Suprapubic skin (tissue), 4 donors: ENCODE measurements around the gene APEH. TPM values are rescaled to one million over a fixed set of nuclear protein-coding genes. Genes with fewer than 3 reads are reported as not detected.

Source experiments
- DNase-seq, 2 donors: peaks; one replicate each; pipeline ENCODE4 v3.0.0-alpha.2; 2019; ENCODE audit warnings: low spot score in 2 of 2
- H3K27ac ChIP-seq: fragments of 200-600 bp; sonication (generic); one replicate; pipeline ENCODE4 v1.5.1; 2019
- H3K27me3 ChIP-seq: fragments of 200-600 bp; sonication (generic); one replicate; pipeline ENCODE4 v1.5.1; 2019
- H3K36me3 ChIP-seq: fragments of 200-600 bp; sonication (generic); one replicate; pipeline ENCODE4 v1.5.1; 2019
- H3K4me1 ChIP-seq: fragments of 200-600 bp; sonication (generic); one replicate; pipeline ENCODE4 v1.5.1; 2019
- H3K4me3 ChIP-seq: fragments of 200-600 bp; sonication (generic); one replicate; pipeline ENCODE4 v1.5.1; 2019; ENCODE audit warnings: mild to moderate bottlenecking
- H3K9me3 ChIP-seq: fragments of 200-600 bp; sonication (generic); one replicate; pipeline ENCODE4 v1.5.1; 2019
- EP300 ChIP-seq: sonication (generic); formaldehyde crosslinking; IDR thresholded peaks from one replicate; pipeline ENCODE4 v1.6.1; 2017; ENCODE audit warnings: antibody characterized with exemption
- POLR2A ChIP-seq, 2 donors: fragments of 450-650 bp; IDR thresholded peaks; one replicate each; pipeline ENCODE4 v1.6.1; 2017; ENCODE audit warnings: antibody characterized with exemption in 2 of 2, mild to moderate bottlenecking in 2 of 2, moderate library complexity in 2 of 2
- POLR2AphosphoS5 ChIP-seq, 3 donors: sonication (generic); formaldehyde crosslinking; IDR thresholded peaks; one replicate each; pipeline ENCODE4 v1.6.1; 2017; ENCODE audit warnings: antibody characterized with exemption in 3 of 3
- WGBS: methylation state at CpG from one replicate; pipeline ENCODE4 v1.1.5; 2018; 5-methylcytosine and 5-hydroxymethylcytosine counted together
- total RNA-seq, 4 donors: library from RNA; depleted of rRNA; stranded (reverse); fragments of >200 nt; gene quantifications; one replicate each; pipeline ENCODE4 v1.1.0, GENCODE V29; 2016
- TF ChIP-seq, protein P1 (sequence below), 2 donors: fragments of 200-600 bp in 1 of 2; fragments of 450-650 bp in 1 of 2; sonication (generic) in 1 of 2; IDR thresholded peaks; one replicate each; pipeline ENCODE4 v1.5.1; 2016 to 2019; ENCODE audit warnings: antibody characterized with exemption in 2 of 2, mild to moderate bottlenecking in 1 of 2, moderate library complexity in 1 of 2

The APEH gene
- total RNA-seq, 4 donors from 2014 or later: 81.8 to 103 (median 91.2) TPM

DNA sequence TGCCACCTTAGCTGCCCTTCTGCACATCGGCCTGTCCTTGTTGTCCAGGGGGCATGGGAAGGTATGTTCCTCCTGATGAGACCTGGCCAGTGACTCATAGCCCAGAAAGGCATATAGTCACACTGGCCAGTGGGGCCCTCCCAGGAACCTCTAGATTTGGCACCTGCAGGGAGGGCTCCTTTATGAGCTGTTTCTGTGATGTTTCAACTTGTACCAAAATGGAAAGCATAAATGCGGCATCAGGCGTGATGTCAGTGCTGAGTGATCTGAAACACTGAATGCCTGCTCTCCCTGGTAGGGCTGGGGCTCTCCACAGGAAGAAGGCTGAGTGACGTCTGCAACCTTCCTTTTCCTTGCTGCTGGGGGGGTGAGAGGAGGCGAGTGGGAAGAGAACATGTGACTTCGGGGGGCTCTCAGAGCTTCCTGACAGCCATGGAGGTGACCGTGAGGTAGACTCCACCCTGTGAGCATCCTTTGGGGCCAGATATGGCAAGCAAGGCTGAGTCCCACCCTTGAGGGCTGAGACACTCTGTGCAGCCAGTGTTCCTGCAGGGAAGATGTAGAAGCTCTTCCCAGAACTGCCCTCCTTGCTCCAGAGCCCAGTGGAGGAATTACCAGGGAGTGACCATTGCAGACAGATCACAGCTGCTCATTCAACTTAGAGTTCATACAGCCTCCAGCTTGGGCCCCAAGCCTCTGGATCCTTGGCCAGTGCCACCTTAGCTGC lies 37.1 kb upstream of the APEH start:
- no peak overlapping the region for H3K27ac ChIP-seq
- TF ChIP-seq, protein P1, sequence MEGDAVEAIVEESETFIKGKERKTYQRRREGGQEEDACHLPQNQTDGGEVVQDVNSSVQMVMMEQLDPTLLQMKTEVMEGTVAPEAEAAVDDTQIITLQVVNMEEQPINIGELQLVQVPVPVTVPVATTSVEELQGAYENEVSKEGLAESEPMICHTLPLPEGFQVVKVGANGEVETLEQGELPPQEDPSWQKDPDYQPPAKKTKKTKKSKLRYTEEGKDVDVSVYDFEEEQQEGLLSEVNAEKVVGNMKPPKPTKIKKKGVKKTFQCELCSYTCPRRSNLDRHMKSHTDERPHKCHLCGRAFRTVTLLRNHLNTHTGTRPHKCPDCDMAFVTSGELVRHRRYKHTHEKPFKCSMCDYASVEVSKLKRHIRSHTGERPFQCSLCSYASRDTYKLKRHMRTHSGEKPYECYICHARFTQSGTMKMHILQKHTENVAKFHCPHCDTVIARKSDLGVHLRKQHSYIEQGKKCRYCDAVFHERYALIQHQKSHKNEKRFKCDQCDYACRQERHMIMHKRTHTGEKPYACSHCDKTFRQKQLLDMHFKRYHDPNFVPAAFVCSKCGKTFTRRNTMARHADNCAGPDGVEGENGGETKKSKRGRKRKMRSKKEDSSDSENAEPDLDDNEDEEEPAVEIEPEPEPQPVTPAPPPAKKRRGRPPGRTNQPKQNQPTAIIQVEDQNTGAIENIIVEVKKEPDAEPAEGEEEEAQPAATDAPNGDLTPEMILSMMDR (IDR thresholded peaks at IDR 0.05): no peak
- TF ChIP-seq POLR2AphosphoS5 (IDR thresholded peaks at IDR 0.05) (no peak), EP300 (no peak), POLR2A (IDR thresholded peaks at IDR 0.05) (no peak)

DNA sequence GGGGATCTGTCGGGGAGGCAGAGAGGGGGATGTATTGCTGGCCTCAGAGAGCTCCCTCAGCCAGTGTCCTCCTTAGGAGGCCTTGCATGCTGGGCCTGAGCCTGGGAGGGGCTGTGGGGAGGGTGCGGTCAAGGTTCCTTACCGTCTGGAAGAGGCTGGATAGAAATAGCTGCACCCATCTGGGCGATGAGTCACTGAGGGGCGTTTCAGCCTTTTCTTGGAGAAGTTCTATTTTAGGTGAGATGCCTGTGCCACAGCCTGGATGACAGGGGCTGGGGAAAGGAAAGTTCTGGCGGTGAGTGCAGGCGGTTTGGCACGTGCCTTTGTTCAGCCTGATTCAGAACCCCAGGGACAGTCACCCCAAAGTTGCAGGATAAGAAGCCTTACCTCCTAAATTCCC lies 35.7 kb upstream of the APEH start:
- Histone ChIP-seq H3K9me3 (no peaks in the 10 kb centered on the region), H3K4me1 (peaks cover 6% of the 10 kb centered on the region), H3K4me3 (no peak overlapping the region), H3K36me3 (no peaks in the 10 kb centered on the region), H3K27me3 (no peaks in the 10 kb centered on the region), H3K27ac (no peak overlapping the region)
- TF ChIP-seq POLR2AphosphoS5 (IDR thresholded peaks at IDR 0.05) (no peak), EP300 (no peak), POLR2A (IDR thresholded peaks at IDR 0.05) (no peak)
- TF ChIP-seq, protein P1 (IDR thresholded peaks at IDR 0.05): no peak
- 38% methylated on average over 8 of the region's 8 CpGs for WGBS
- no peak for DNase-seq

More for the DNA sequence above, 37.1 kb upstream of the APEH start:
- no peak for DNase-seq
- Histone ChIP-seq H3K9me3 (no peaks in the 10 kb centered on the region), H3K4me1 (peaks cover 6% of the 10 kb centered on the region), H3K36me3 (no peaks in the 10 kb centered on the region), H3K4me3 (no peak overlapping the region), H3K27me3 (no peaks in the 10 kb centered on the region)
- WGBS: 66% methylated on average over 6 of the region's 7 CpGs

GRCh38 chr3:49639551-49639950 lies 34.6 kb upstream of the APEH start:
- Histone ChIP-seq H3K4me3 (no peak overlapping the region), H3K4me1 (peaks cover 6% of the 10 kb centered on the region), H3K9me3 (no peaks in the 10 kb centered on the region), H3K27ac (no peak overlapping the region), H3K27me3 (no peaks in the 10 kb centered on the region), H3K36me3 (no peaks in the 10 kb centered on the region)
- WGBS: 60% methylated on average over 1 of the region's 2 CpGs
- no peak for DNase-seq
- TF ChIP-seq EP300 (no peak), POLR2AphosphoS5 (IDR thresholded peaks at IDR 0.05) (no peak), POLR2A (IDR thresholded peaks at IDR 0.05) (no peak)
- TF ChIP-seq, protein P1 (IDR thresholded peaks at IDR 0.05): no peak

DNA sequence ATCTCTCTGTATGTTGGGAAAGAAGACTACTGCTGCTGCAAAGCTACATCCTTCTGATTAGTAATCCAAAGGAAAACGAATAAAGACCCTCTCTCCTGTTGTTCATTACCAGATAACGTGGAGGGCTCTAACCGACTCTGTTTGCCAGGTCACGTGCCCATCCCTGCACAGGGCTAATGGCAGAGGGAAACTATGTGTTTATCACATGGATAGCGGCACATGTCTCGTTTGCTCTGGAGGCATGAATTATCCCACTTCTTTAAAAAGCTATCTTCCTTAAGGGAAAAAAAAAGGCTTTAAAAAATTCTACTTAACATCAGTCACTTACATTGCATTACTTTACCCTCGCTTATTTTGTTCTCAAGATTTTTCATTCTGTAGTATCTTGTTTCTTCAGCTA lies 32.9 kb upstream of the APEH start:
- H3K4me1 ChIP-seq: peaks cover 6% of the 10 kb centered on the region
- DNase-seq: no peak
- H3K27me3 ChIP-seq: no peaks in the 10 kb centered on the region
- 72% methylated on average over 7 of the region's 7 CpGs for WGBS
- H3K9me3 ChIP-seq: no peaks in the 10 kb centered on the region
- H3K4me3 ChIP-seq: no peak overlapping the region
- no peaks in the 10 kb centered on the region for H3K36me3 ChIP-seq
- H3K27ac ChIP-seq: no peak overlapping the region
- no peak for TF ChIP-seq POLR2A (IDR thresholded peaks at IDR 0.05)
- TF ChIP-seq EP300: no peak
- TF ChIP-seq, protein P1 (IDR thresholded peaks at IDR 0.05): no peak
- TF ChIP-seq POLR2AphosphoS5 (IDR thresholded peaks at IDR 0.05): no peak

- no peak overlapping the region for H3K27ac ChIP-seq
- H3K9me3 ChIP-seq: no peaks in the 10 kb centered on the region
- H3K4me1 ChIP-seq: peaks cover 6% of the 10 kb centered on the region
- no peaks in the 10 kb centered on the region for H3K27me3 ChIP-seq
- 97% methylated on average over 7 of the region's 14 CpGs for WGBS
- H3K36me3 ChIP-seq: no peaks in the 10 kb centered on the region
- no peak for TF ChIP-seq EP300
- no peak for TF ChIP-seq POLR2A (IDR thresholded peaks at IDR 0.05)
- TF ChIP-seq, protein P1 (IDR thresholded peaks at IDR 0.05): no peak
- TF ChIP-seq POLR2AphosphoS5 (IDR thresholded peaks at IDR 0.05): no peak
- H3K4me3 ChIP-seq: no peak overlapping the region
- DNase-seq: no peak
Observed at GRCh38 chr3:49641921-49642707, 32.0 kb upstream of the APEH start.
